Tibial nerve (tissue), 4 donors: ENCODE data around the gene INPP5A.

Source experiments
- CTCF ChIP-seq, 5 experiments: fragments of 200-600 bp in 3 of 5; fragments of 450-650 bp in 2 of 5; sonication (generic) in 3 of 5; IDR thresholded peaks; one replicate each; pipeline ENCODE4 v1.5.1; 2016 to 2019; ENCODE audit warnings: antibody characterized with exemption in 5 of 5, mild to moderate bottlenecking in 3 of 5, moderate library complexity in 2 of 5
- EP300 ChIP-seq, 2 donors: sonication (generic); formaldehyde crosslinking; IDR thresholded peaks; one replicate each; pipeline ENCODE4 v1.6.1; 2017; ENCODE audit warnings: antibody characterized with exemption in 2 of 2, mild to moderate bottlenecking in 1 of 2
- POLR2A ChIP-seq, 2 donors: fragments of 450-650 bp; IDR thresholded peaks; one replicate each; pipeline ENCODE4 v1.6.1; 2017; ENCODE audit warnings: antibody characterized with exemption in 2 of 2, mild to moderate bottlenecking in 2 of 2, moderate library complexity in 2 of 2

- no peak for TF ChIP-seq CTCF (IDR thresholded peaks at IDR 0.05)
- TF ChIP-seq EP300 (IDR thresholded peaks at IDR 0.05) = no peak
- TF ChIP-seq POLR2A (IDR thresholded peaks at IDR 0.05) = no peak
Measured at GRCh38 chr10:132776821-132777220, 239.2 kb downstream of the INPP5A start.
